ENCODE measurements around the gene THSD7B. TPM values are rescaled to one million over a fixed set of nuclear protein-coding genes. Genes with fewer than 3 reads are reported as not detected.

THSD7B gene
- total and polyA plus RNA-seq, 2 of the 8 experiments (the other 6 are each of a cell fraction or from before 2014, with no cell fraction given), result 0.60 to 2.9 TPM

DNA sequence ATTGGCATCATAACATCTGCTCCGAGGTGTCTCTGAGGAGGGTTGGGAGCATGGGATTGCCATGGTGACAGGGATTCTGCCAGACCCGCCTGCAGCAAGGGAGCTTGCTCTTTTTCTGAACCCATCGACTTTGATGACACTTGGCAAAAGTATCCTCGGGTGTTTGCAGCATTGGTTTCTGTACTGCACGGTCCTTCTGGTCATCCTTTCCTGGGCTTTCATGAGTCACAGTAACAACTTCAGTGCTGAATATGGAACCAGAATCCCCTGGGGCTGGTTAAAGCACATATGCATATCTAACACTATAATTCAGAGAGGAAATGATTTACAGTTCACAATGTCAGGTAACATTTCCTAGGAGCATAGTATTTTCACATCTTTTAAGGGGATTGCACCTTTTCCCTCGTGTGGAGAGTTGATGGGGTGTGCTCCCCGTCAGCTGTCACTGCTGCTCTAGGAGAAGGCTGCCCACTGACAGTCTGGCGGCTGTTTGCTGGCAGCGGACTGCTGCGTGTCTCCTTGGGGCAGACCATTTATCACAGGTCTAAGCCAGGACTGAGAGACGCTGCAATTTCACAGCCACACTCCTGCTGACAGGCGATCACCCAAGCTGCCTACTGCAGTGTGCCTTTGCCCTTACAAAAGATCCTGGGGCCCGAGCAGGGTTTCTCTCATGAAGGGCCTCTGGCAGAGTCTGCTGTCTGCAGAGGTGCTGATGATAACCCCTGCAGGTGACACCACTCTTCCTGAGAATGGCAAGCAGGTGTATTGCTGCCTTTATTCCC lies 425.3 kb downstream of the THSD7B start:
- H3K14ac ChIP-seq (ENCODE audit: insufficient read length), result no peak overlapping the region
- H4K20me1 ChIP-seq (replicated peaks in 1 of 2; ENCODE audit: control insufficient read depth in 1 of 2, insufficient read depth in 2 of 2, low read length in 2 of 2), result no peaks in the 10 kb centered on the region
- no peak overlapping the region for H2AFZ ChIP-seq (ENCODE audit: low read length)
- H3K4me1 ChIP-seq (replicated peaks in 1 of 4; ENCODE audit: control insufficient read depth in 3 of 4, insufficient read depth in 4 of 4, low read length in 3 of 4), result peaks cover 0 to 4% (median 0%) of the 10 kb centered on the region in 4 experiments; a peak in 3 of 7 replicates
- H3K23me2 ChIP-seq (ENCODE audit: low read depth, low read length), result no peaks in the 10 kb centered on the region
- no peaks in the 10 kb centered on the region for H3K79me2 ChIP-seq (ENCODE audit: control insufficient read depth in 1 of 2, insufficient read depth in 2 of 2, low read length in 2 of 2)
- no peak overlapping the region for H4K5ac ChIP-seq (ENCODE audit: insufficient read length, low read depth, low read length)
- H3K18ac ChIP-seq (ENCODE audit: extremely low read depth, low read length), result no peak overlapping the region
- no peaks in the 10 kb centered on the region for H3K36me3 ChIP-seq (ENCODE audit: control insufficient read depth in 2 of 4, insufficient read depth in 4 of 4, low read length in 3 of 4)
- WGBS, 2 experiments (ENCODE audit: extremely low coverage in 1 of 2, insufficient coverage in 1 of 2, insufficient read length in 1 of 2, insufficient replicate concordance in 2 of 2, low coverage in 1 of 2, low lambda C conversion rate in 2 of 2, missing lambda C conversion rate in 1 of 2), result 80% methylated on average over 13 of the region's 13 CpGs; no CpG with 5 or more reads in 1 of the 2 experiments
- TF ChIP-seq ATF2 (IDR thresholded peaks at IDR 0.05; ENCODE audit: low read length) (no peak), CBX8 (IDR thresholded peaks at IDR 0.05; ENCODE audit: borderline replicate concordance, low read depth, low read length) (no peak), CBX5 (IDR thresholded peaks at IDR 0.05; ENCODE audit: low read depth, low read length) (no peak), JUN (IDR thresholded peaks at IDR 0.05; ENCODE audit: low read depth, low read length) (no peak), SP2 (IDR thresholded peaks at IDR 0.05; ENCODE audit: low read length) (no peak), TAF1 (IDR thresholded peaks at IDR 0.05; ENCODE audit: low read depth, low read length) (no peak)
- no peak overlapping the region for H3K4me2 ChIP-seq (ENCODE audit: insufficient read depth in 1 of 2, low read depth in 2 of 2, low read length in 2 of 2)
- H3K9ac ChIP-seq (replicated peaks in 1 of 4; ENCODE audit: extremely low read depth in 1 of 4, low read depth in 3 of 4, low read length in 3 of 4), result no peak overlapping the region
- H3K27me3 ChIP-seq (replicated peaks in 1 of 4; ENCODE audit: control insufficient read depth in 3 of 4, extremely low read depth in 1 of 4, insufficient read depth in 3 of 4, low read length in 3 of 4), result peaks cover 0 to 3% (median under 1%) of the 10 kb centered on the region in 4 experiments; a peak in 2 of 7 replicates
- no peak overlapping the region for H3K4ac ChIP-seq (replicated peaks; ENCODE audit: insufficient read length, low read depth, low read length)
- H2BK15ac ChIP-seq (ENCODE audit: low read length), result no peak overlapping the region
- no peak for FAIRE-seq
- POLR2A ChIA-PET (ENCODE audit: partially characterized antibody), result no interaction called here
- DNase-seq (ENCODE audit: low read depth in 1 of 2, low spot score in 2 of 2), result no peak
- H3K56ac ChIP-seq (replicated peaks; ENCODE audit: insufficient read length, low read depth, low read length), result no peak overlapping the region
- H4K8ac ChIP-seq (ENCODE audit: extremely low read depth, insufficient read depth, low read length), result no peak overlapping the region
- no peak overlapping the region for H2BK5ac ChIP-seq (ENCODE audit: low read depth, low read length)
- H3K27ac ChIP-seq (ENCODE audit: low read depth, low read length), result no peak overlapping the region
- no peak overlapping the region for H3K23ac ChIP-seq (ENCODE audit: insufficient read length)
- H3K79me1 ChIP-seq (ENCODE audit: low read depth, low read length), result no peaks in the 10 kb centered on the region
- H3K9me3 ChIP-seq (ENCODE audit: insufficient read depth in 2 of 2, low read depth in 1 of 2, low read length in 1 of 2), result no peaks in the 10 kb centered on the region
- no peak overlapping the region for H2BK120ac ChIP-seq (replicated peaks; ENCODE audit: low read depth, low read length)
- no peak overlapping the region for H3K4me3 ChIP-seq (ENCODE audit: extremely low read depth in 1 of 4, insufficient read depth in 2 of 4, low read depth in 3 of 4, low read length in 4 of 4)
- no peak overlapping the region for H2BK12ac ChIP-seq (ENCODE audit: low read depth, low read length)
- no peak overlapping the region for H2AK5ac ChIP-seq (ENCODE audit: low read depth, low read length)
- CTCF ChIA-PET (ENCODE audit: partially characterized antibody), result no interaction called here
- H2BK20ac ChIP-seq (ENCODE audit: low read length), result no peak overlapping the region
- H4K91ac ChIP-seq (replicated peaks; ENCODE audit: insufficient read length, low read length), result no peak overlapping the region
